GM20431 (cell line): ENCODE data around the gene ADGRB3.
"Not testable (repeated sequence)": the region's sequence is repeated elsewhere in the genome, so short reads cannot be mapped to it uniquely, and the experiment has no call there.

Experiments
- in situ Hi-C: fragments of 300-500 bp; cut with MseI, MboI; formaldehyde crosslinking; loops from one replicate; pipeline ENCODE4 v1.15.0; 2020; ENCODE audit warnings: low sequenced_read_pairs; ENCODE audit not compliant: unreplicated experiment

The ADGRB3 gene

DNA sequence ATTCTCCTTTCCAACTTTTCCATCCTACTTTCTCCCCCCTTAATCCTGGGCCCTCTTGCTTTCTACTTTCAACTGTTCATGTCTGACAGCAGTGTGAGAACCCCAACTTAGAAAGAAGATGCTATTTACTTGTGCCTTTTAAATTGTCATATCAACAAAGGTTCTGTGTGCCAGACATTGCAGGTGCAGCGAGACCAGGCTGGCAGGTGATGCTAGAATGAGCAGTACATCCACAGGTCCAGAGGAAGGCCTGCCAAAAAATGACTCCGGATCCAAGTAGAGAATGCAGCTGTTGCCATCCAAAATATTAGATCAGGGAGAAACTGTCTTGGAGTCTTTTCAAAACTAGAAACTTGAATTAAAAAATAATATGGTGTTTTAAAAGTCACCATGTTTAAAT, 651.2 kb downstream of the ADGRB3 start:
- in situ Hi-C loops, result no loop called here

DNA sequence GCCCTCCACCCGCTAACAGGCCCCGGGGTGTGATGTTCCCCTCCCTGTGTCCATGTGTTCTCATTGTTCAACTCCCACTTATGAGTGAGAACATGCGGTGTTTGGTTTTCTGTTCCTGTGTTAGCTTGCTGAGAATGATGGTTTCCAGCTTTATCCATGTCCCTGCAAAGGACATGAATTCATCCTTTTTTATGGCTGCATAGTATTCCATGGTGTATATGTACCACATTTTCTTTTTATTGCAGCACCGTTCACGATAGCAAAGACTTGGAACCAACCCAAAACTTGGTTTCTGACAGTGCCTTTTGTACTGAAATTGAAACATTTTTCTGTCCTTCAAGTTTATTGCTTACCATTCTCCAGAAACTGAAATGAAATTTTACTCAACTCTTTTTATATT, 653.1 kb downstream of the ADGRB3 start:
- in situ Hi-C loops, result not testable (repeated sequence)

DNA sequence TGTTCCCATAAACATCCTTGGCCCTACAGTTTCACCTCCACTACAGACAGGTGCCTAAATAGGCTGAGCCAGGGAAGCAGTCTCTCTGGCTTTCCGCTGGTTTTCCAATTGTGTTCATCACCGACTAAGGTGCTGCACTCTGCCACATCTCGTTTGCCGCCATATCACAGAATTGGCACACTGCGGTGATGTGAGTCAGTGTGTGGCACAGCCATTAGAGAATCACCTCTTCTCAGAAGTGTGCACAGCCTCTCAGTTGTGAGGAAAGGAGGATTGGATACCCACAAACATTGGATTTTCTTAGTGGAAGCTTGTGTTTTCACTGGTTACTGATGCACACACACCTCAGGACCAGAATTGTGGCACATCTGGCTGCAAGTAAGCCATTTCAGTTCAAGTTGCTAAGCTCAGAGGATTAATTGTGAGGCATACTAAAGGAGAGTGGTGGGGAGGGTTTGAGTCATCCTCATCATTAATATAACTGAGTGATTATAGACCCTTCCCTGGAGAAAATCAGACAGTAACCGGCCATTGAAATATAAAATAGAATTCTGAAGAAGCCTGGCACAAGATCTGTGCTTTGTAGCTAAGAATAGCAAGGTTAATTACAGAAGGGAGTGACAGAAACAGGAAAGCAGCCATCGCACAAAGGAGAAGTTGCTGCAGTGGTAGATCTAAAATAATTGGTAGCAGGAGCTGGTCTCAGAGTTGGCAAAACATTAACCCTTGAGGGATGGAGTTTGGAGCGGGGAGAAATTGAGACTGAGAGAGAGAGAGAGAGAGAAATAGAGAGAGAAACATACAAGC, 654.8 kb downstream of the ADGRB3 start:
- in situ Hi-C loops, result no loop called here

DNA sequence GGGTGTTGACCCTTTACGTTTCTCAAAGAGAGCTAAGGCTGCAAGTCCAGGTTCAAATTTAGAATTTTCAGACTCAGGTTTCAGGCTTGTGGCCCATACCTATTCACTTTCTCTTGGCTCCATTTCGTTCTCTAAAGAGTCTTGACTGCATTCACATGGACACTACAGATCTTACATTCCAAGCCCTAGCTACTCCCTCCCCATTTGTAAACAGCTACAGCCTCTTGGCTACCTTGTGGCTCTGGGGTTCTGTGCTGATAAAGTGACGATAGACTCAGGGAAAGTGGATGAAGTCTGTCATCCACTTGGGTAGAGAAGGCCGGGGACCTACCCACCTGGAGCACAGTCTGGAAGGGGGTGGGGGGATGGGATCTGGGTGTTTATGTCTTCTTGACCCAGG, 658.4 kb downstream of the ADGRB3 start:
- in situ Hi-C loops, result no loop called here

DNA sequence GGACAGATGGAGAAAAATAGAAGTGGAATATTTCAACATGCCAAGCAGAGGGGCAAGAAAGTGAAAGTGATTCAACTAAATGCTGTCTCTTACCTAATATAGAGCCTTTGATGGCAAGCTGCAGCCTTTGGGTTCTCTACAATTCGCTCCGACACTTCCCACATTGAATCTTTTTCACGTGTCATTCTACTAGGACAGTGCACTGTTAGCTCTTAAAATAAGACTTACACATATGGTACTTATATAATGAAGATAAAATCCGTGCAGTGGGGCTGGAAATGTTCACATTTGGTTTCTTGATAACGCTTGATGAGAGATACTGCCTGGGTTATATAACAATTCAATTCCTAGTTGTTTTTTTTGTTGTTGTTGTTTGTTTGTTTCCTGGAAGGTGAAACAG, 659.3 kb downstream of the ADGRB3 start:
- in situ Hi-C loops, result no loop called here

DNA sequence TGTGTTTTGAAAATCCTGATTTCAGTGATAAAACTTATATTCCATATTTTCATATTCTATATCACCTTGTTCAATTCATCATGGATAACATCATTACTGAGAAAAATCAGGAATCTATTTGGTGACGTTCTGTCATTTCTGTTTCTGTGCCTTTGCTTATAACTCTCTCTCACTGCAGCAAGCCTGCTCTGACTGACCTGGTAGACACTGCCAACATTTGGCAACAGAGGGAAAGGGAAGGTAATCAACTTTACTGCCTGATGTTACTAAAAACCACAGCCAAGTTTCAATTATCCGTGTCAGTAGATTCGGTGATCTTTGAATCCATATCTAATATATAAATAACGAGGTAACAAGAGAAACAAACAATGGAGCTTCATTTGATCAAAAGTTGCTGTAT, 659.8 kb downstream of the ADGRB3 start:
- in situ Hi-C loops, result no loop called here

DNA sequence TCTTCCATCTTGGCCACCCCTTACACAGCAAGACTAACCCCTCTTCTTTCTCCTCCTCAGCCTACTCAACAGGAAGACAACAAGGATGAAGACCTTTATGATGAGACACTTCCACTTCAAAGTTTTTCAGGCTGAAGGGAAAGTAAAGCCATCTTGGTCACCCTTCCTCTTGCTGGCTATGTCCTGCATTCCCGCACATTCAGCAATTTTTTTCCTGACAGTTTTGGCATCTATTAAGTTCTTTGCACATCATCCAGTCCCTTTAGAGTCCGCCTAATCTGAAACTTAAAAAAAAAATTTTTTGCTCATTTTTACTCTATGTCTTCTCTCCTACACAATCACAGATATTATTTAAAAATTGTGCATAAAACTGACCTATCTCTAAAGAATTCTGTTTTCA, 668.3 kb downstream of the ADGRB3 start:
- in situ Hi-C loops, result no loop called here

DNA sequence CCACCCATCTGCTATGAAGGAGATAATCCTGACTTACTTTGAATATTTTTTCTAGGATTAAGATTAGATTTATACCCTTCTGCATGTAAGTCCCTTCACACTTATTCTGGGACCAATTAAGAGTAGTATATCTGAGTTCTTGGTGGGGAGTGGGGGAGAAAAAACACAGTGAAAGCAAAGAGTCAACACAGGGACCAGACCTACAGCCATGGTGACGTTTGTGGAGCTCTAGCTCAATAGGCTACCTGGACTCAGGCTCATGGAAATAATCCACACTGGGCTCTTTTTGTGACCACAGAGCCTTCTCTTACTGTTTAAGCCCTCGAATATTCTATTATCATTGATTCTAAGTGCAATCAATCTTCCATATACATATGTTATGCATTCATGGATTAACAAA, 670.4 kb downstream of the ADGRB3 start:
- in situ Hi-C loops, result no loop called here

DNA sequence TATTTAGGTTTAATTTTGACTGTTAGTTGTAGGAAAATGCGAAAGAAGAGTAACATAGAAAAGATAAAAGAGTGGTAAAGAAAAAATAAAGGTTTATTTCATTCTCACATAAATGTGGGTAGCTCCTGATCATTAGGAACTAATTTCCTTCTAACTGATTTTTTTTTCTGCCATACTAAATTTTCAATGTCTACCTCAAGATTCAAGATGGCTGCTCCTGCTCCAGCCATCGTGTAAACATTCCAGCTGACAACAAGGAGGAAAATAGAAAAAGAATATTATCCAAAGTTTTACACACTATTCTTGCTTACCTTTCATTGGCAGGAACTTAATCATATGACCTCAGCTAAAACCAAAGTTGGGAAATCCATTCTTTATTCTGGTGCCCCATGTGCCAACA, 673.5 kb downstream of the ADGRB3 start:
- in situ Hi-C loops, result no loop called here

DNA sequence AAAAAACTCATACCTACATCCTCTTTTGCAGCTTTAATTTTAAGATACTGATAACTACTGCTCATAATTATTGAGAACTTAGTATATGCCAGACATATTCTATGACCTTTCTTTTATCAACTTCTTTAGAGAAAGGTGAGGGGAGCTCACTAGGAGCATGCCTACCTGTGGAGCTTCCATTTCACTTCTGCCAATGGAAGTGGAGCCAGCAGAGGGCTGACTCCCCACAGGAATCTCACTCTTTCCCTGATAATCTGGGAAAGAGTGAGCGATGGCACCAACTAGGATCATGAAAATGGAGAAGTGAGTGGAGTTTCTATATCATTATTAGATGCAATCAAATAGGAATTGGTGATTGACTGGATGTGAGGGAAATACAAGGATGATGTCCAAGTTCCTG, 676.8 kb downstream of the ADGRB3 start:
- in situ Hi-C loops, result no loop called here

DNA sequence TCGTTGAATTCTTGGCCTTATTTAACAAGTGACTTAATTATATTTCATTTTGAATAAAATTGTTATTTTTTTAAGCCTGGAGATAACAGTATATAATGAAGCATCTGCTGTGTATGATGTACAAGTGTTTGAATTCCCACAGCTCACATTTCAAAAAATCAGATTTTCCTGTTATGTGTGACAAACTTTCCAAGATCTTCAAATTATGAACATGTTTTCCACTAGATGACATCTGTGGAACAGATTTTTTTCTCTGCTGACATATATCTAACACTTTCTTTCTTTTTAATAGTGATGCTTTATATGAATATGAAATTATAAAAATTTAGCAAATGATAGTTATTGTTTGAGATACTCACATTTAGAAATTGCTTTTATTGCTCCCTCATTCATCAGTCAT, 678.9 kb downstream of the ADGRB3 start:
- in situ Hi-C loops, result no loop called here

DNA sequence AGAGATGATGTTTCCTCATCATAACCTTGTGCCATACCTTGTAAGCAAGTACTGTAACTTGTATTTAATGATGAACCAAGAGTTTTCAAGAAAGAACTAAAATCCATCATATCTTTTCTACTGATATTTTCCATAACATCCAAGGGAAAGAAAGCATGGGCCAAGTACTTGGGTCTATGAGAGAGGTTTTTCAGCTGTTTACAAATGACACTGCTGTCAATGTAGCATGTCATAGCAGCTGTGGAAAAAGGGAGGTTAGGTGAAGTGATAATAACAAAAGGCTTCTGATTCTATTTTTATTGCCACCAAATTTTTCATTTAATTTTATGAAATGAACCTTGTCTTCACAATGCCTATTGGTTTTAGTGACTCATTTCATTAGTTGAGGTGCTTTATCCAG, 679.4 kb downstream of the ADGRB3 start:
- in situ Hi-C loops, result no loop called here

DNA sequence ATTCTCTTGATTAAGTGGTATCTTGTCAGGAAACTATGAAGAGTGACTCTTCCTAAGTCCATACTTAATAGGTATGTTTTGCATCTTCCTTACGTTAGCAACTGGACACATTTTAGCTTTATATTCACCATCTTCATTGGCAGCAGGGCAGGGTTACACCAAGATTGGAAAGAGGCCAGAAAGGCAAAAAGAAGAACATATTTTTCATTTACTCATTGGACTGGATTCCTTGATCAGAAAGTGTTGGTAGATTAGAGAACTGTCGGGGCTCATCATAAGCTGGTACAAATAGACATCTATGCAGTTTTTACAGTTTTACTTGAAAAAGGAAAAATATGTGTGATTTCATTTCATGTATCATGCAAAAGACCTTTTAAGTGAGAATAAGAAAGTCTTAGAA, 696.8 kb downstream of the ADGRB3 start:
- in situ Hi-C loops, result no loop called here

DNA sequence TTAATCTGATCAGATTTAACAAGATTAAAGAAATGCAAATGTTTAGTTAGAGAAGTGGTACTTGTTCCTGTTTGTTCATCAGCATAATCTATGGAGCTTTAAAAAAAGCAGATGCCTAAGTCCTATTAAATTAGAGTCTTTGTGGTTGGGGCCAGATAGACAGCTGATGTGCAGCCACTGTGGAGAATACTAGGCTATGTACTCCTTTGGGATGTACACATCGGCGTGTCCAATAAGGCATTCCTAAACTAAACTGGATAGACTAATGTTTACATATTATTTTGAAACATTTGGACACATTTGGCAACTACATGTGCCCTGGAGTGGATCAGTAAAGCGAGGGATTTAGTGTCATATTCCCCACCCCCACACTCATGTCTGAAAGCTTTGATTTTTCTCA, 702.2 kb downstream of the ADGRB3 start:
- in situ Hi-C loops, result no loop called here

DNA sequence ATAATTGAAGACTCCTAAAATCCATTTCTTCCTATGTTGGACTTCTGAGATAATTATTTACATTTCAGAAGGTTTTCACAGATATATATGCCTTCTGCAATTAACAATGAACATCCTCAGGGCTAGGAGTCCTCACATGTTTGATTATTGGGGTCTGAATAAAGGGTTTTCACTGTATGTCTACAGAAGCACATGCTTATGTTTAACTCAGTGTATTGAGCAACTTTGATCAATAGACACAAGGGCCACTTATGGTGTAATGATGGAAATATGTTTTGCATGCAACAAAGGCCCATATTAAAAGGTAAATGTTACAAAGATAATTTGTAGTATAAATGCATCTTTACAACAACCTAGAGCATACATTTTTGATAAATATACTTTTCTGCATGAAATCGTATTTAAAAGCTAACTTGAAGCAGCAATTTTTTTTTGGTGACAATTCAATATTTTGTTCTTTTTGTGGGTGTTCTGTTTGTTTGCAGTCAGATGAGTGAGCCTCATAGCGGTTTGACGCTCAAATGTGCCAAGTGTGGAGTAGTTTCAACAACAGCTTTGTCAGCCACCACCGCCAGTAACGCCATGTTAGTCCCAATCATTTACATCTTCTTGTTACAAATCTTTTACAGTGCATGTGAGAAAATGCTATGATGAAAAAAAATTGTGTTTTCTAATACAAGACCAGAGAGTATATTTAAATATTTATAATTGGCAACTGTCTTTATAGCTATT, 703.5 kb downstream of the ADGRB3 start:
- in situ Hi-C loops, result no loop called here

DNA sequence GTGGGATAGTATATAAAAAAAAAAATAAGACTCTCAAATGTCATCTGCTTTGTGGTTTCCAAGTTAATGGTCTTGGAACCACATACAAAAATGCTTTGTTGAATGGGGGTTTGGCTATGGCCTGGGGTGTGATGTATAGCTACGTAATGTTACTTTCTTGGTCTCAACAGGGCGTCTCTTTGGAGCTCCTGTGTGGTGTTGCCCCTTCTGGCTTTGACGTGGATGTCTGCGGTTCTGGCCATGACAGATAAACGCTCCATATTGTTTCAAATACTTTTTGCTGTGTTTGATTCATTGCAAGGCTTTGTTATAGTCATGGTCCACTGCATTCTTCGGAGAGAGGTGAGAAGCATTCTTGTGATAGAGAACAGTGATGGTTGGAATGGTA, 704.1 kb downstream of the ADGRB3 start:
- in situ Hi-C loops, result no loop called here

DNA sequence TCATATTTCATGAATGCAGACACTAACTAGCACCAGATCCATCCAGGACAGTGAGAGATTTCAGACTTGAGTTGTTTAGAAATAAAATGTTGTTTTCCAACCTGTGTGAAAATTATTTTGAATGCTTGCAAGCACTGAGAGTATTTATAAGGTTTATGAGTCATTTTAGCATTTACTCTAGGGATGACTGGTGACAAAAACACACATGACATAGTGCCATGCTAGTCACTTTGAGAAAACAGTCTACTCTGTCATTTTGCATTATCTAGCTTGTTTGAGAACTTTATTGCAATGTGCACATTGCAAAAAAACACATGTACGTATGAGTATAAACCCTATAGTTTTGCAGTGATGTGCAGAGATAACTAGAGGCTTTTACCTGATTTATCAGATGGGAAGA, 705.1 kb downstream of the ADGRB3 start:
- in situ Hi-C loops, result no loop called here

DNA sequence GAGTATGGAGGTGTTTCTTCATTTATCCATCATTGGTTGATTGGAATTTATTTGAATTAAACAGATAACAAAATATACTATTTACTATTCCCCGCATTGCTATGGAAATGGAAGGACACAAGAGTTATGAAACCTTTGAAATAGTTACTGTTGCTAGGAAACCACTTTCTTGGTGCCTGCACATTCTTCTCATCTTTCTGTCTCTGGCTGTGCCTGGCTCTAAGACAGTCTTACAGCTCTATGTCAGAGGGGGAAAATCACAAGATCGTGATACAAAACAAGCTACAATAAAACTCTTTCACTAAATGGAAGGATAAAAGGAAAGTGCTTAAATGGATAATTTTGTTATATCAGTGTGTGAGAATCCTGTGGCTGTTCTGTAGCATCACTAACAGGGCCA, 708.8 kb downstream of the ADGRB3 start:
- in situ Hi-C loops, result no loop called here

DNA sequence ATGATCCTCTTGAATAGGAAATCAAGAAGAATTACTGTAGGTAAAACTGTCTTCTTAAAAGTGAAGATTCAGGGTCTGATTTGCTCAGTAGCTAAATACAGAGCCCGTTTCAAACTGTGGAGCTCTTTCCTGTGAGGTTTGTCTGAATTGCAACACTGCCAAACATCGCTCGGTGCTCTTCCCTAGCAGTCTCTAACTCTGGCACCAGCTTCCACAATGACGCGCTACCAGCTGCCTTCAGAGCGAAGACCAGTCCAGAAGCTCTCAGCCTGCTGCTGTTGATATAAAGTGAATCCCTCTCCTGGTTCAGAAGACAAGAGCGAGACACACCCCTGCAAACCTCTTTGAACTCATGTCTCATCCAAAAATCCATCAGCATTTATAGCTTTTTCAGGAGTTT, 714.7 kb downstream of the ADGRB3 start:
- in situ Hi-C loops, result no loop called here

DNA sequence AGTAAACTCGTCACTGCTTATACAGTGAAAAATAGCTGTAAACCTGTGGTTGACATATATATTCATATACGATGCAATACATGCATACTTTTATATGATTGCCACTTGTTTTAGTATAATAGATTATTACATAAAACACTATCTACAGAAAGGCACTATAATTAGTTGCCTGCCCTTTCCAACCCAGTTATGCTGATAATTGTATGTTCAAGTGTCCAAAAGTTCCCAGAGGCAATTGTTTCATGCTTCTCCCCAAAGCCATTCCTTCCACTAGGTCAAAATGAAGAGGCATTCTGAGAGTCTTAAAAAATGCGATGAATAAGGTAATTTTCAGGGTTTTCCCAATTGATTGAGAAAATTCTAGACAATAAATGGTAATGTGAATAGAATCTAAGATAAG, 727.1 kb downstream of the ADGRB3 start:
- in situ Hi-C loops, result no loop called here

DNA sequence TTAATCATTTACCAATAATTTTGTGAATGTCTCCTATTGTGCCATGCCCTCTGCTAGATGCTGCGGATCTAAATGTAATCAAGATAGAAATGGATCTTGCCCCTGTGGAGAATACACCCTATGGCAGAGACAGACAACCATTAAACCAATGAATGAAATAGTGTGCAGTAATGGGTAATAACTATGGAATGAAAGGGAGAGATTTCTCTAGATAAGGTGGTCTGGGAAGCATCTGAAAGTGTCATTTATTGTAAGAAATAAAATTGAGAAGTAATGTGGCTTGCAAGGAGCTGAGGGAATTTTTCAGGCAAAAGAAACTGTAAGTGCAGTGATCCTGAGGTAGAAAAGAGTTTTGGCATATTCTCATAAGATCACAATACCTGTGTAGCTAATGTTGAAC, 731.7 kb downstream of the ADGRB3 start:
- in situ Hi-C loops, result no loop called here

DNA sequence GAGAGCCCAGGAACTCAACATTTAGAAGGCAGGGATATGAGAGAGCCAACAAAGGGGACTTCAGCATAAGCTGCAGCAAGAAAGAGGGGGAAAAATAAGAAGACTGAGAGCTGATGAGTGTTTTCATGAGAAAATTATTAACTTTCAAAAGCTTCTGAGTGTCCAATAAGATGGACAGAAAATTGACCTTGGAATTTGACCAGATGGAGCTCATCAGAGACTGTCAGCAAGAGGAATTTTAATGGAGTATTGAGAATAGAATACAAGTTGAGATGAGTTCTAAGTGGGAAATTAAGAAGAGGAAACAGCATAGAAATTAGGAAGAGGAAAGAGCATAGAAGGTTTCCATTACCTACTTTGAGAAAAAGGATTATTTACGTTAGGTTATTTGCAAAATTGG, 733.5 kb downstream of the ADGRB3 start:
- in situ Hi-C loops, result no loop called here
